Endothelial cell of umbilical vein (primary cell): Measurements from ENCODE around the gene MYO1H. TPM values are rescaled to one million over a fixed set of nuclear protein-coding genes. Genes with fewer than 3 reads are reported as not detected.

Experiments
- BruUV-seq: library from RNA; stranded (reverse); fragments of 400-500 nt; replicated peaks from 2 replicates; lab custom pipeline; 2021; lab: Mats Ljungman, UMichigan
- CTCF ChIA-PET: fragments of 300-600, 350-600 bp; sonication (Branson Sonifier 250); formaldehyde crosslinking; loops from one replicate; lab custom pipeline; 2021; ENCODE audit warnings: antibody characterized with exemption, inconsistent platforms; lab: Charles Lee
- POLR2A ChIA-PET: fragments of 300-600, 350-600 bp; sonication (Branson Sonifier 250); formaldehyde crosslinking; loops from one replicate; lab custom pipeline; 2021; ENCODE audit warnings: antibody characterized with exemption, inconsistent platforms; lab: Charles Lee
- DNase-seq: peaks from one replicate; pipeline ENCODE4 v3.0.0-alpha.2; 2011; ENCODE audit warnings: low read depth, low spot score
- FAIRE-seq: peaks from 2 replicates; lab custom pipeline; 2011; peaks lifted over from hg19 to GRCh38; lab: Jason Lieb, UNC
- H2AFZ ChIP-seq: 2 replicates; pipeline ENCODE4 v1.6.0; 2012; ENCODE audit warnings: low read depth, low read length, control low read depth, inconsistent platforms
- H3K27ac ChIP-seq: 2 replicates; pipeline ENCODE4 v1.5.1; 2011; ENCODE audit warnings: low read depth, mild to moderate bottlenecking, control low read depth, low read length, moderate library complexity; ENCODE audit not compliant: insufficient read depth
- H3K27me3 ChIP-seq, 2 experiments: 2 replicates each; pipeline versions ENCODE4 v1.6.0 to v1.6.1; 2011; ENCODE audit warnings: low read length in 2 of 2, mixed read lengths in 1 of 2; ENCODE audit not compliant: control insufficient read depth in 2 of 2, insufficient read depth in 2 of 2
- H3K36me3 ChIP-seq, 2 experiments: 2 replicates in 1 of 2; 3 replicates in 1 of 2; pipeline ENCODE4 v1.5.1; 2011; ENCODE audit warnings: low read length in 2 of 2, mild to moderate bottlenecking in 1 of 2, moderate library complexity in 1 of 2; ENCODE audit not compliant: control insufficient read depth in 2 of 2, insufficient read depth in 2 of 2; ENCODE audit errors: extremely low read depth in 1 of 2
- H3K4me1 ChIP-seq: 3 replicates; pipeline ENCODE4 v1.5.1; 2011; ENCODE audit warnings: mild to moderate bottlenecking, low read length; ENCODE audit not compliant: control insufficient read depth, insufficient read depth; ENCODE audit errors: extremely low read depth
- H3K4me2 ChIP-seq: 2 replicates; pipeline ENCODE4 v1.6.1; 2011; ENCODE audit warnings: low read length, control low read depth, mixed read lengths; ENCODE audit not compliant: insufficient read depth
- H3K4me3 ChIP-seq, 3 experiments: fragments of 200-600 bp in 1 of 3; sonication (generic), shearing (Covaris generic) in 1 of 3; replicated peaks in 1 of 3; 2 replicates each; pipeline ENCODE4 v1.5.1; 2011 to 2016; ENCODE audit warnings: control low read depth in 3 of 3, low read length in 3 of 3, mild to moderate bottlenecking in 2 of 3, inconsistent platforms in 1 of 3, low read depth in 1 of 3, moderate library complexity in 1 of 3; ENCODE audit not compliant: insufficient read depth in 1 of 3
- H3K79me2 ChIP-seq: 2 replicates; pipeline ENCODE4 v1.6.0; 2012; ENCODE audit warnings: low read length, inconsistent platforms; ENCODE audit not compliant: control insufficient read depth, insufficient read depth
- H3K9ac ChIP-seq: replicated peaks from 2 replicates; pipeline ENCODE3; 2011; ENCODE audit warnings: low read length, control low read depth; ENCODE audit not compliant: insufficient read depth; ENCODE audit errors: extremely low read depth
- H3K9me1 ChIP-seq: replicated peaks from 3 replicates; pipeline ENCODE4 v1.6.0; 2011; ENCODE audit warnings: mild to moderate bottlenecking, low read length; ENCODE audit not compliant: control insufficient read depth, insufficient read depth; ENCODE audit errors: extremely low read depth
- H3K9me3 ChIP-seq: replicated peaks from 2 replicates; pipeline ENCODE4 v1.5.1; 2012; ENCODE audit warnings: low read length, inconsistent platforms; ENCODE audit not compliant: control insufficient read depth, insufficient read depth
- H4K20me1 ChIP-seq: replicated peaks from 2 replicates; pipeline ENCODE3; 2011; ENCODE audit warnings: mild to moderate bottlenecking, low read length; ENCODE audit not compliant: control insufficient read depth, insufficient read depth; ENCODE audit errors: extremely low read depth
- FOS ChIP-seq: IDR thresholded peaks from 2 replicates; pipeline ENCODE4 v1.6.1; 2011; ENCODE audit warnings: mild to moderate bottlenecking, low read length, moderate library complexity, borderline replicate concordance; ENCODE audit not compliant: insufficient read depth
- POLR2AphosphoS5 ChIP-seq: IDR thresholded peaks from 2 replicates; pipeline ENCODE4 v1.6.1; 2012; ENCODE audit warnings: low read depth, mild to moderate bottlenecking, control low read depth, low read length, moderate library complexity; ENCODE audit not compliant: insufficient read depth
- dilution Hi-C: fragments of 300-500 bp; cut with MboI; formaldehyde crosslinking; loops from one replicate; pipeline ENCODE4 v1.15.0; 2019; ENCODE audit warnings: low sequenced_read_pairs; ENCODE audit not compliant: extremely low pct_ligation_motif_present
- intact Hi-C: fragments of 100-400 bp; cut with micrococcal nuclease; formaldehyde crosslinking; loops from one replicate; pipeline ENCODE4 v1.10.0; 2022
- polyA plus RNA-seq, 4 experiments: library from polyadenylated mRNA; depleted of rRNA in 3 of 4; stranded (reverse) in 3 of 4; unstranded in 1 of 4; fragments of >200 nt; gene quantifications; 2 replicates each; pipeline versions ENCODE4 v1.2.1 to v1.2.3, GENCODE V29; 2011 to 2012; ENCODE audit warnings: missing spikeins in 1 of 4
- total RNA-seq: library from RNA; stranded (reverse); gene quantifications from 2 replicates; pipeline ENCODE4 v1.2.3, GENCODE V29; 2021
- TF ChIP-seq, protein P1 (sequence below): IDR thresholded peaks from 2 replicates; pipeline ENCODE4 v1.6.1; 2011; ENCODE audit not compliant: insufficient read depth, insufficient read length

Gene MYO1H
- total and polyA plus RNA-seq, 2 donors (not counting 3 experiments of a cell fraction or from before 2014, with no cell fraction given) = not detected

DNA sequence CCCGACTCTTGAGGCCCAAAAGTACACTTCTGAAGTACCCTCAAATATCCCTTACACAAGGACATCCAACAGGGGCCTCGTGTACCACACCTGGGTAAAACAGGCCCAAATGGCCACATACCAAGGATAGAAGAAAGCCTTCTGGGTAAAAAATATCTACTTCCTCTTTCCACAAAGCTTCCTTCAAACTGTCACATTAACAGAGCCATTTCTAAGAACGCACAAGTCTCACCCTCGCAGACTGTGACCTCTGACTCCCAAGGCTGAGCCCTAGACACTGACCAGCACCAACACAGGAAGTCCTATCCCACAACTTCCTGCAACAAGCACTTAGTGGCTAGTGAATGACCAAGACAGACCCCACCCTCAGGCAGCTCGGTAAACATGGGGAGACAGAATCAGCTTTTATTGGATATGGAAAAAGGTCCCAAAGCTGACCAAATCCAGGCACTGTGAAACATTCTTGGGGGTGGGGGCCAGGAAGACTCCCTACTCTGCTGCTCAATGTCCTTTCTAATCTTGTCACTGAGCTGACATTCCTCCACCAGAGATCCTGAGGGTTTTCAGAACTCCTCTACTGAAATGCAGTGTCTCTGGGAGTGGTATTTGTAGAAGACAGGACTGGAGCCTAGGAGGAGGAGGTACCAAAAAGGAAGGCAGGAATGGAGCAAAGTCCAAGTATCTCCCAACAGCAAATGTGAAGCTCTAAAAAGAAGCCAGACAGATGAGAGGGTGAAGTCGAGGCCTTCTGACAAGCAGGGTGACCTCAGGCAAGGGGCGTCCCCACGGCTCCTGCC lies 113.5 kb downstream of the MYO1H start:
- ChIA-PET POLR2A (interaction anchor here (0.9 kb wide), 1 partner anchor 16 kb away, joined by 3 read pairs; the partner anchor contains the start of genes KCTD10 and UBE3B), CTCF (interaction anchor here (1.2 to 5.1 kb wide), 7 partner anchors 12 to 58 kb away, joined by 3 to 47 read pairs (median 6); partner anchors contain the start of genes KCTD10 and UBE3B)
- peak; percentile 93 for FAIRE-seq
- Histone ChIP-seq H3K4me1 (peaks cover 72% of the 10 kb centered on the region), H3K9me1 (no peaks in the 10 kb centered on the region), H2AFZ (no peak overlapping the region), H3K4me2 (peak overlapping the region; percentile 66), H3K79me2 (peaks cover 74% of the 10 kb centered on the region), H3K9me3 (no peaks in the 10 kb centered on the region), H3K36me3 (peaks cover 10 to 26% of the 10 kb centered on the region in 2 experiments), H4K20me1 (no peaks in the 10 kb centered on the region), H3K9ac (peak overlapping the region; percentile 40), H3K27ac (peak overlapping the region; percentile 89), H3K27me3 (no peaks in the 10 kb centered on the region), H3K4me3 (no peak overlapping the region)
- intact Hi-C loops (loop anchor here (5.0 kb wide), 1 partner anchor 609 kb away; no protein-coding TSS in a partner anchor), dilution Hi-C loops (no loop called here)
- DNase-seq = peak; percentile 64
- TF ChIP-seq POLR2AphosphoS5 = peak; percentile 68
- TF ChIP-seq FOS = peak; percentile 21
- TF ChIP-seq, protein P1, sequence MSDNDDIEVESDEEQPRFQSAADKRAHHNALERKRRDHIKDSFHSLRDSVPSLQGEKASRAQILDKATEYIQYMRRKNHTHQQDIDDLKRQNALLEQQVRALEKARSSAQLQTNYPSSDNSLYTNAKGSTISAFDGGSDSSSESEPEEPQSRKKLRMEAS = no peak
- BruUV-seq = no TSS peak
